Measurements from ENCODE around the gene TTC8.
"Not testable (repeated sequence)": the region's sequence is repeated elsewhere in the genome, so short reads cannot be mapped to it uniquely, and the experiment has no call there.

TTC8 gene

DNA sequence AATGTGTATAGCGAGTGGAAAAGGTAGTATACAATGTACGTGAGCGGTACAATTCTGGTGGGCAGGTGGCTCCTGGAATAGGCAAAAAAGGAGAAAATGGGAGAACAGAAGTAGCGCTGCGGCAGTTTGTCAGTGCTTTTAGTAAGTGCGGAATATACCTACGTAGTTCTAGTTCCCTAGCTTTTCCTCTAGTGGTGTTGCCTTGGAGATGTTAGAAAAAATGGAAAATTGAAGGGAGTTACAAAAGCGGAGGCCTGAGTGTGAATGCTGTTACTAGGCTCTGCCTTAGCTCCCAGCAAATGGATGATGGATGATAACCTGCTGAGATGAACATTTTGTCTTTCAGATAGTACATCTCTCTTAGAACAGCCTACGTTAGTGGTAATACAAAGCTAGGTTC, 1.1 kb downstream of the TTC8 start:
- DNase-seq = no peak

DNA sequence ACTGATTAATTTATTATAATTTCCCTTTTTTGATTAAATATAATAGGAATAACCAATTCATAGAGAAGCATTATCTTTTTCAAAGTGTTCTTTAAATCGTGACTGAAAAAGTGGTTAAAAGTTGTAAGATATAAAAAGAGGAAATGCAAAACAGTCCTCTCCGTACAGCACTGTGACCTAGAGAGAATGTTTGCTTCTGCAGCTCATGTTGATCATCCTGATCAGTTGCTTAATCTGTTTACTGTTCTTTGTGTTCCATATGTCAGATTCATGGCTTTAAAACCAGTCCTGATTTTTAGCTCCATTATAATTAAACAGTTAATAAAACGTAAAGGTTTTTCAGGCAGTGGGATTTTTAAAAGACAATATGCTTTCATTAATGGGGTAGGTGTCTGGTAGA, 4.7 kb downstream of the TTC8 start:
- DNase-seq = no peak

DNA sequence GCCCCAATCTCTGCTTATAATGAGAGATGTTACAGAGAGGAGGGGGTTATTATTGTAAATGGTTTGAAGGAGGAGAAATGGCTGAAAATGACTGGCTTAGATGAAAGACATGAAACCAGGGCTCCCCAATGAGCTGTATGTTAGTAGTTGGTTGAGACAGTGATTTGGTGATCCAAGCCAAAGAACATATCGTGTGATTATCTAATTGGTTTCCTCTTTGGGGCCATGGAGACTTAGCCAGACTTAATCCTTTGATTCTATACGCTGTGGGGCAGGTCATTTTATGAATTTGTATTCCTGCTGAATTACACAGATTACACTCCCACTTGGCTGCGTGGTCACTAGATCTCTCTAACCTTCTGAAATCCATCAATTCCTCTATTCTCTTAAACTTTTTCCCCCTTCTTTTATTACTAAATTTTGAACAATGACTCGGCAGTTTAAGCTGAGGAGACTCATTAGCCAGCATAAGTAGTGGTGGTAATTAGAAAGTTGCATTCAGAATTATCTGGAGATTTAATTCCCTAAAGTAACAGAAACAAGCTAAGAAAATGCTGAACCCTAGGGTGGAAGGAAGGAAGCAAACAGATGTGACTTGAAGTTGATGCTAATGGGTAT, 5.3 kb downstream of the TTC8 start:
- DNase-seq = no peak

DNA sequence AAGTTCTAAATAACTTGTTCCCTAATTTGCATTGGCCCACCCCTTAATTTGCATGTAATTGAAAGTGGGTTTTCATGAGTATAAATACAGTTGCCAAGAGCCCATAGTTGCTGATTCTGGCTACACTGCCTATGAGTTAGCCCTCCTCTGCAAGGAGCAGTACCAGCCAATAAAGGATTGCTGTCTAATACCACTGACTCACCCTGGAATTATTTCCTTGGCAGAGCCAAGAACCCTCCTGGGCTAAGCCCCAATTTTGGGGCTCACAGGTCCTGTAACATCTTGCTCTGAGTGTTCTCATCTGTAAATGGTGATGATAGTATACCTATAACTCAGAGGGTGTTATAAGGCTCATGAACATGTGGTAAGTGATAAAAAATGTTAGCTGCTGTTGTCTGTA, 6.8 kb downstream of the TTC8 start:
- no peak for DNase-seq

DNA sequence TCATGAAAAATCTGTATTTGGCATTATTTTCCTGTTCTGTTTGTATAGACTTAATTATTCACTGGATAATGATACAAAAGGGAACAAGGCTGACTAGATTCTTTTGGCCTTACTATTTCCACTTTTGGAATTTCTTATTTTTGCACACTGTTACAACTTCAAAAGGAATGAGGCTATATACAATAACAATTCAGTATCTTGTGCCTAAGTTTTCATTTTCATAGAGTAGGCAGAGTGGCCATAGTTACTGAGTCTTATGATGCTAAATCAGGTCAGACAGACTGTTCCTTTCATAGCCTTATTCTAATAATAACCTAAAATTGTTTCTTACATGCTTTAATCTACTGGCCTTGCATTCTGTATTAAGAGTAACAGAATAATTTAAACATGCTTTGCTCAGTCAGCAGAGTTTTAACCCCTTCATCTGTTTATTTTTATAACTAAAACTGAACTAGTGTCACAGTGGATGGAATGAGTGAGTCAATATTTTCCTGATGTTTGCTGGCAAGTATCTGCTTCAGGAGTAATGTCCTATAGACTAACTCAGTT, 10.5 kb downstream of the TTC8 start:
- DNase-seq = no peak

DNA sequence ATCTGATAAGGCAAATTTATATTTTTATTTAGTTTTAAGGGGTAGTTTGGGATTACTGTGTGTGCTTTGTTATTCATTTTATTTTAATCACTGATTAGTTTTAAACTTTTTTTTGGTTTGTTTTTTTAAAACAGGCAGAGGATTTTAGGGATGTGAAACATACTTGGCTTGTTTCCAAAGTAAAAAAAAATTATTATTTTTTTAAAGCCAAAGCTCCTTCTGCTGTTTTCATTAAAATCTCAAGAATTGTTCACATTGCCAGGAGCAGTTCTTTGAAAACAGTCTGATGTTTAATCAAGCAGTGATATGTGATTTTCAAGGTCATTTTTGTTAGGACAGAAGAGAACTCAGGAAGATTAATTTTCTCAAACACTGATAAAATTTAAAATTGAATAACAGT, 11.2 kb downstream of the TTC8 start:
- DNase-seq = no peak

DNA sequence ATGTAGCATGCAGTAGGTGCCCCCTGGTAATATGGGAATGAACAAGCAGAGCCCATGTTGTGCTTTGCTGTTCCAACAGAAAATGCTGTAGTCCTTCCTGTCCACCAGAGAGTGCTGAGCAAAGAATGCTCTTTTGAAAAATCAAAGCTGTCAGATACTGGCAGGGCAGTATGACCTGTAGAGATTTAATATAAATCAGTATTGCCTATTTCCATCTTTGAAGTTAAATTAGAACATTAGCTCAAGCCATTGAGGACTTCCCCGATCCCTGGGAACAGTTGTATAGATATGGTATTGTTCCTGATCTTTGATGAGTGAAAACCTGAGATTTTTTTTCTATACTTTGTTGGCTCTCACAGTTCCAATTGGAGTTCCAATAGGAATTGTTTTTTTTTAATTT, 13.0 kb downstream of the TTC8 start:
- no peak for DNase-seq

DNA sequence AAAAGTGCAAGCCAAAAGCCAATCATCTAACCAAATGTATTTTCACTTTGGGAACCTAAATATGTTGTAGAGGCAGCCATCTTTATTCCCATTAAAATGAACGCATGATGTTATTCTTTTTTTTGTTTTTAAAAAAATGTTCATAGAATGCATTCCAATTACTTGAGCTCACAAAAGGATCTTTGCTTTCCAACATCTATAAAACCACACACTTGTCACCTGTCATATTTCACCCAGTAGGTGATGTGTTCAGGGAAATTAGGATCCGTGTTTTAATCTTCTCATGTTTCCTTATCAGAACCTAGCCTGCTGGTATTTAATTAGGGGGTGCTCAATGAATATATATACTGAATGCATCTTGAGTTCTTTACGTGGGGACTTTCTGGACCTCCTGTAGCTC, 13.6 kb downstream of the TTC8 start:
- no peak for DNase-seq

DNA sequence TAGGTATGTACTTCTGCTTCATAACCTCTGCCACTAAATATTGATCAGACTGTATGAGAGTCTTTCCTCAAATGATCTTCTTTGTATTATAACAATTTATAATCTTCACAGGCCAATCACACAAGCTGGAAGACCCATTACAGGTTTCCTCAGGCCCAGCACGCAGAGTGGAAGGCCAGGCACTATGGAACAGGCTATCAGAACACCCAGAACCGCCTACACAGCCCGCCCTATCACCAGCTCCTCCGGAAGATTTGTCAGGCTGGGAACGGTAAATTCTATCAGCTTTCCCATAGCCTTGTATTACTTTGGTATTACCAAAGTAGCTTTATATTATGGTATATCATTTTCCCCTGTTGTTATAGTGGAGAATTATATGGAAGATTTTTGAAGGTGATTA, 16.5 kb downstream of the TTC8 start:
- no peak for DNase-seq

DNA sequence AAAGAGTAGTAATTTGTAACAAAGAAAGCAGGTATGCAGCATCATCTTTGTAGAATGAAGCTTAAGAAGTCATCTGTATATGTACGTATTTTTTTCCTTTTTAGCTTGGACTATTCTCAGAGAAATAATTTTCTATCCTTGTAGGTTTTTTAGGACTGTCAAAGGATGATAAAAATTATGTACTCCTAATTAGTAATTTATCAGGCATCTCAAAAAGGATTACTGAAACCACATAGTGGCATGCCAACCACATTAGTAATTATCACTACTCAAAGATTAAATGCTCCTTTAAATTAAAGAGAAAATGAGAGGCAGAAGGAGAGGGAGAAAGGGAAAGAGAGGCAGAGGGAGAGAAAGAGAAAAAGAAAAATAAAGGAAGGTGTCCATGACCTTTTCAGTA, 17.3 kb downstream of the TTC8 start:
- no peak for DNase-seq

DNA sequence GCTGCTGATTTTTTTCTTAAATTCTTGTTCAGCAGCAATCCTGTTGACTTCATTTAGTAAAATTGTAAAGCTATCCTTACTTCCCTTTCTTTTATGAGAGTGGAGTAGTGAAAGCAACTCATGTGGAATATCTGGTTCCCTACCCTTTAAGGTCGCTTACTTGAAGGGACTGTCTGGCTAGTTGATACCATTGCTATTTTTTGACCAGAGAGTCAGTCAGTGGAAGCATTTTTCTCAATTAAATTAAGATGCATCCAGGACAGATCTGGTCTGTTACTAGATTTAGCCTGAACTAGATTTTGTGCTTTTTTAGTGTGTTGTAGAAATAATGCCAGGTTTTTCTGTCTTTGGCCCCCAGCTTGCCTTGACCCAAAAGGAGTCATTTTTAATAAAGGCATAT, 18.0 kb downstream of the TTC8 start:
- DNase-seq = no peak

DNA sequence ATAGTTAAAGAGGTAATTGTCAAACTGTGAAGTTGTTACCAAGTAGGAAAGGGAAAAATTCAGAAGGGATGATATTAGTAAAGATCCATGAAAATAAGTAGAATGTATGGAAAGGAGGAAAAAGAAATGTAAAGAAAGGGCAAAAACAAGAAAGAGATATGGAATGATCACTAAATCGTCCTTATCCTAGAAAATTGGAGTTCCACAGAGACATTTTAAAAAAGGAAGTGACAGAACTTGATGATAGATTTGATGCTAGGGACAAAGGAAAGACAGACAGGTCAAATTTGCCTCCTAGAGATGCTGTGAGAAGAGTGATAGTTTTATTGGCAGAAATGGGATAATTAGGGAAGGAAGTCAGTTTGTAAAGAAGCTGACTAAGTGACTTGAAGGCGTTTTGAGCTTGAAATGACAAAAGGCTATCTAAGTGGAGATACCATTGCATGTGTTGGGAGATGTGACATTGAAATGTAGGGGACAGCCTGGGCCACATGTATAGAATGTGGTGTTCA, 20.6 kb downstream of the TTC8 start:
- no peak for DNase-seq

DNA sequence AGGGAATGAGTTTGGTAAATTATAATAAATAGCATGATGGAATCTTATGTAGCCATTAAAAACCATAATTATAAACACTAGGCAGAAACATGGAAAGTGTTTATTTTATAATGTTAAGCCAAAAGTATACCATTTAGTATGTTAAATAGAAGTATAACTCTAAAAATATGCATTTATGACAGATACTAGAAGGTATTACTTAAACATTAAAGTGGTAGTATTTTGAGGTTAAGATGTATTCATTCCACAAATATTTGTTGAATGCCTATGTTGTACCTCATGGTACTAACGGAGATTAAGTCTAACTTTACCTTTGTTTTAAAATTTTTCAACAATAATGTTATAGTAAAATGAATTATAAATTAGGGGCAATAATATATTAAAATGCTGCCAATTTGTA, 24.1 kb downstream of the TTC8 start:
- no peak for DNase-seq

DNA sequence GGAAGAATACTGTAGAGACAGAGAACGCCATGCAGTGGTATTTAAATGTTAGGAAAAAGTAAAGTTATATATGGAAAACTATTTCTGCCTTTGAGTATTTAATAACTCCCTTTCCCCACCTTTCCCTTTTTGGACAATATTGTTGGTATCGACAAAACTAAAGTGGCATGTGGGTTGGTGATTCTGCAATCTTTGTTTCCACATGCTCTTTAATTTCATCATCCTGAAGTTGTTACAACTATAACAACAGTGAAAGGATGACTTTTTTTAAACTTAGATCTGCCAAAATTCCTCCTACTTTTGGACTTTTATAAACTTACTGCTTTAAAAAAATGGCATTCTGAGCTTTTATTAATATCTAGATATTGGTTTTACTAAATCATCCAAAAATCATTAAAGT, 25.3 kb downstream of the TTC8 start:
- no peak for DNase-seq

DNA sequence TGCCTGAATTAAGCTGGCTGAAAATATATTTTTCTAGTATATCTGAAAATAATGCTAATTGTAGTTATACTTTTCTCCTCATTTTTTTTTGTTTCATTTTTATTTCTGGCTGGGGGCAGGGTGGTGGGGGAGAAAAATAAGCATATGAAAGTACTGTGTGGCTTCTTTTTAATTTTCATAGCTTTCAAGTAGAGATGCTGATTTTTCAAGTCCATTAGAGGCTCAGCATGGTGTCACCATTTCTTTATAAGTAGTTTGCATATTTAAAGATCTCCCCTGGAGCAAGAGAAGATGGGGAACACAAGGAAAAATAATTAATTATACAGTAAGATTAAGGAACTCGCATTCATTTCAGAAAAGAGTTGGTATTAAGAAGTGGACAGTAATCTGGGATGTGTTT, 27.1 kb downstream of the TTC8 start:
- DNase-seq = no peak

DNA sequence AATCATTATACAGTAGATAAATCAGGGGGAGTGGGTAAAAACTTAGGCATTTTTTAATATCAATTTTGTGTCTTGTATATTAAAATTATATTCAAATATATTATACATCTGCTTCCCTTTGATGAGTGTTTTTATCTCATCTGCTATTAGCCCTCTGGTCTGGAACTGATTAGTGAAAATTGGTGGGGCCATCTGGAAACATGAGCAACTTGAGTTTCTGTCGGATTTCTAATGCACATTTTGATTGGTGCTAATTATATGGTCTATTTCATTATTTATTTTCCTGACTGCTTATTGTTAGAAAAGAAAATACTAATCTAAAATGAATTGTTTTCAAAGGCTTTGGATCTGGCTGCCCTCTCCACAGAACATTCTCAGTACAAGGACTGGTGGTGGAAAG, 28.2 kb downstream of the TTC8 start:
- no peak for DNase-seq

DNA sequence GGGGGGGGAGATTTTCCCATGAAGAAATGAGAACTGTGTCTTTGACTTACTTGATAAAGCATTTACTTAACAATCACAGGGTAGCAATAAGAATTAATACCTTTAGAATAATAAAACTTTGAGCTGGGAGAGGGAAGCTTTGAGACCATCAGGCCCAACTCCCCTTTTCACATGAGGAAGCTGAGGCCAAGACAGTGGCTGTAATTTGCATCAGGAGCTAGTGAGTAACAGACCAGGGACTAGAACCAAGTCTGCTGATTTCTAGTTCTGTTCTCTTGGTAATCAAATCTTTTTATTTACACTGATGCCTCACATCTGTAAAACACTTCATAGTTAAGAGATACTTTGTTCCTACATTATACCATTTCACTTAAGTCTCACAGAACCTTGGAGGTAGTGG, 28.7 kb downstream of the TTC8 start:
- DNase-seq = no peak

DNA sequence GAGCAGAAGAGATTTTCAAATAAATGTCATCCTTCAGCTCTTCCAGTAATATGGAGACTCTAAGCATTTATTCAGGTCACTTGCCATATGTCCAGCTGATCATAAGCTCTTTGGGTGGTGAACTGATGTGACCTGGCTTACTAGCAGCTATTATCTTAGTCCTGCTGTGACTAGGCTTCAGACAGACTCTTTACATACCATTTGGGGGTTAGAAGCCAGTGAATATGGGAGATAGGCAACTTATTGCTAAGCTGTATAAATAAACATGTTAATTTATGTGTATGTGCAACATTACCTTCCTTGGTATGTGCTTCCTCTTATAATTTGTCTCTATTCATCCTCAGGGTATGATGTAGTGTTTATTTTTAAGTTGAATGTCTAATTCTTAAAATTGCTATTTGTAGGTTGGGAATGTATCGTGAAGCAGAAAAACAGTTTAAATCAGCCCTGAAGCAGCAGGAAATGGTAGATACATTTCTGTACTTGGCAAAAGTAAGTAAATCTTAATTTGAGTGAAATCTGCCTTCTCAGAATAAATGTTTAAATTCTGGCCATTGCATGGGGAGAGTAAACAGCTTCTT, 32.4 kb downstream of the TTC8 start:
- DNase-seq = no peak

DNA sequence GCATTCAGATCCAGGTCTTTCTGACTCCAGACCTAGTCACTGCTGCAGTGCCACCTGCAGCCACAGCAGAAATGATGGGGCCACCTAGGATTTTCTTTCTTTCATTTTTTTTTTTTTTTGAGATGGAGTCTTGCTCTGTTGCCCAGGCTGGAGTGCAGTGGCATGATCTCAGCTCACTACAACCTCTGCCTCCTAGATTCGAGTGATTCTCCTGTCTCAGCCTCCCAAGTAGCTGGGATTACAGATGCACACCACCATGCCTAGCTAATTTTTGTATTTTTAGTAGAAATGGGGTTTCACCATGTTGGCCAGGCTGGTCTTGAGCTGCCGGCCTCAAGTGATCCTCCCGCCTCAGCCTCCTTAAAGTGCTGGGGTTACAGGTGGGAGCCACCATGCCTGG, 33.4 kb downstream of the TTC8 start:
- DNase-seq = not testable (repeated sequence)

DNA sequence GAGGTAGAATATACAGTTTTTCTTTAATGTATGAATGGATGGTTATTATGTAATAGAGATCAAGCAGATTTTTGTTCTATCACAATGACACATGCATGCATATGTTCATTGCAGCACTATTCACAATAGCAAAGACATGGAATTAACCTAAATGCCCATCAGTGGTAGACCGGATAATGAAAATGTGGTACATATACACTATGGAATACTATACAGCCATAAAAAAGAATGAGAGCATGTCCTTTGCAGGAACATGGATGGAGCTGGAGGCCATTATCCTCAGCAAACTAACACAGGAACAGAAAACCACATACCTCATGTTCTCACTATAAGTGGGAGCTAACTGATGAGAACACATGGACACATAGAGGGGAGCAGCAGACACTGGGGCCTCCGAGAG, 34.7 kb downstream of the TTC8 start:
- not testable (repeated sequence) for DNase-seq

DNA sequence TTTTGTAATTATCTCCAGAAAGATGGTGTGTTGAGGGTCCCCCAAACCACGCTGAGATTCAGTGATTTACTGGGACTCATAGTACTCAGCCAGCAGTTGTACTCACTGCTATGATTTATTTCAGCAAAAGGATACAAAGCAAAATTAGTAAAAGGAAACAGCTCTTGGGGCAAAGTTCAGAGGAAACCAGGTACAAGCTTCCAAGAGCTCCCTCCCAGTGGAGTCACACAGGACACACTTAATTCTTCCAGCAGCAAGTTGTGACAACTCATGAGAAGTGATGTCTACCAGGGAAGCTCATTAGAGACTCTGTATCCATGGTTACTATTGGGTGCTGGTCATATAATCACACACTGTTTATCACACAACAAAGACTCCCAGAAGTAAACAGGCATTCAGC, 38.7 kb downstream of the TTC8 start:
- DNase-seq = no peak

DNA sequence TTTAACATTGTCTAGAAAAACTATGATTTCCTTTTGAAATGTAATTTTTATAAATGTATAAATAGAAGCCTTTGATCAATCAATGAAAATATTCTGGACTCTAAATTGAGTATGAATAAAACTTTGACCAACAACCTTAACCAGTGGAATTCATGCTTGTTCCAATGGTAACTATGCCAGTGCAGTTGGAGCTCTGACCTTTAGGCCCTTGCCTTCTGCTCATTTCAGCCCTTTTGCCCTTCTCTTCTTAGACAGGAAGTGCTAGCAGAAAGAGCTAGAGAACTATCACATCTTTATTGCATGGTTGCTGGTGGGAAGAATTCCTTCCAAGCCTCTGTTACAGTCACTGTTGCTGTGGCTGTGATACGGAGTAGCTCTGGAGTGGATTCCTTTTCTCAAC, 39.7 kb downstream of the TTC8 start:
- no peak for DNase-seq

DNA sequence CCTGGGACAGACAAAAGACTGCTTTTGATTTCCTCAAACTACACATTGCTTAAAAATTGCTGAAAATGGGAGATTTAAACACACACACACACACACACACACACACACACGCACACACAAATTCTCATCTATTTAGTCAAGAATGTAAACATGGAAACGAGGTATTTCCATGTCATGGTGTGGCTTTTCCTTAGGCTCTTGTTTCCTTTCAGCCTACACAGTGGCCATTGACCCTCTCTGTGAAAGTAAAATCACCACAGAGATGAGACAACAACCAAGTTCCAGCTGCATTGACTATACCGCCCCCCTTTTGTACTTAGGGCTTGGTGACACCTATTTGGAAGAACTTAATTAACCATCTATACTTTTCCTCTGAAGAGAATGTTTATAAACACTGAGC, 41.9 kb downstream of the TTC8 start:
- no peak for DNase-seq

DNA sequence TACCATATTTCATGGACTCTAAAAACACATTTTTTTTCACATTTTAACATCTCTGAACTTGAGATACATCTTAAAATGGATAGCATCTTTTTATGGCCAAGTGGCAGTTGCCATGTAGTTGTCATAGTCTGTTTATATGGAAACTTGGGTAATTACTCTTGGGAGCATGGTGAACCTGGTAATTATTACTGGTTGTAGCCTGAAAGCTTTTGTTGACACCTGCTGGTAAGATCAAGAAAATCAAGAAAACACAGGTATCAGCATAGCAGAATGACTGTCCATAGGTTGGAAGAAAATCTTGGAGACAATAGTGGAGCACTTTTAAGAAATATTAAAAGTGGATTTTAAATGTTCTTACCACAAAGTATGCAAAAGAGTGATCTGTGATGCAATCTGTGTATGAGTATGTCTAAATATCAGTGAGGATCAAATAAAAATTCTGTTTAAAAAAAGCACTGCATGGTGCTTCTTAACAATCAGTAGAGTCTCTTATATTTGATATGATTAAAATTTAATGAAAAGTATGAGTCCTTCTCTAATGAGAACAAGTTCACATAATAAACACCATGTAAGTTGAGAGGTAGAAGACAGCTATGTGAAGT, 44.2 kb downstream of the TTC8 start:
- no peak for DNase-seq

DNA sequence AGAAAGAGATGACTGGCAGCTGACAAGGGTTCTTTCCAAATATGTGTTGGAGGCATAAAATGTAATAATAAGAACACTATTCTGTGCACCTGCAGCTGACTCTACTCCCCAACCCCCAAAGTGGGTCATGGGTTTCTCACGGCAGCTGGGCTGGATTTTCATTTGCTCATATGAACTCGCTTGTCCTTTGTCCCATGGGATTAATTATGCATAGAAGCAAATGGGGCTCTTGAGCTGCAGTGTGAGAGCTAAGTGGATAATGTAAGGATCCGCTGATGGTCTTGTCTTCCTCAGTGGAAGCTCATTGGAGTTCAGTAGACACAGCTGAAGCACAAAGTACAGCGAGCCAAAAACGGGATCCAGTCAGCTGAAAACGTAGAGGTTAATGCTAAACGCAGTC, 46.3 kb downstream of the TTC8 start:
- DNase-seq = no peak
